GM19193 (cell line): Measurements from ENCODE around the gene CRYGC.

Experiments
- POLR2A ChIP-seq: IDR thresholded peaks from 4 replicates; pipeline ENCODE4 v1.6.1; 2011; ENCODE audit not compliant: insufficient read depth, insufficient read length; ENCODE audit errors: extremely low read depth

The CRYGC gene

DNA sequence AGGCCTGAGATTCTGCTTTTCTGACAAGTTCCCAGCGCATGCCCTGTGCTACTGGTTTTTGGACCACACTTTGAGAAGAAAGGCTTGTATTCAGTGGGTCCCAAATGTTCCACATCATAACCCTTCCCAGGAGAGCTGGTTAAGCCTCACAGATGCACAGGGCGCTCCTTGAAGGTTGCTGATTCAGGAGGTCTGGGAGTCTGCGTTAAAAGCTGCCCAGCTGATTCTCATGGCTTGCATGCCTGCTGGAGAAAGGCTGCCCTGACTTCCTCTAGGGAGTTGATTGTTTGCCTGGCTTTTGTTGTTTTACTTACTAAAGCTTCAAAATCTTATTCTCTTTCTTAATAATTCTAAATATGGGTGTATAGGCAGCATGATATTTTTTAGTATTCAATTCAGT is 26.0 kb downstream of the CRYGC start:
- TF ChIP-seq POLR2A = no peak

DNA sequence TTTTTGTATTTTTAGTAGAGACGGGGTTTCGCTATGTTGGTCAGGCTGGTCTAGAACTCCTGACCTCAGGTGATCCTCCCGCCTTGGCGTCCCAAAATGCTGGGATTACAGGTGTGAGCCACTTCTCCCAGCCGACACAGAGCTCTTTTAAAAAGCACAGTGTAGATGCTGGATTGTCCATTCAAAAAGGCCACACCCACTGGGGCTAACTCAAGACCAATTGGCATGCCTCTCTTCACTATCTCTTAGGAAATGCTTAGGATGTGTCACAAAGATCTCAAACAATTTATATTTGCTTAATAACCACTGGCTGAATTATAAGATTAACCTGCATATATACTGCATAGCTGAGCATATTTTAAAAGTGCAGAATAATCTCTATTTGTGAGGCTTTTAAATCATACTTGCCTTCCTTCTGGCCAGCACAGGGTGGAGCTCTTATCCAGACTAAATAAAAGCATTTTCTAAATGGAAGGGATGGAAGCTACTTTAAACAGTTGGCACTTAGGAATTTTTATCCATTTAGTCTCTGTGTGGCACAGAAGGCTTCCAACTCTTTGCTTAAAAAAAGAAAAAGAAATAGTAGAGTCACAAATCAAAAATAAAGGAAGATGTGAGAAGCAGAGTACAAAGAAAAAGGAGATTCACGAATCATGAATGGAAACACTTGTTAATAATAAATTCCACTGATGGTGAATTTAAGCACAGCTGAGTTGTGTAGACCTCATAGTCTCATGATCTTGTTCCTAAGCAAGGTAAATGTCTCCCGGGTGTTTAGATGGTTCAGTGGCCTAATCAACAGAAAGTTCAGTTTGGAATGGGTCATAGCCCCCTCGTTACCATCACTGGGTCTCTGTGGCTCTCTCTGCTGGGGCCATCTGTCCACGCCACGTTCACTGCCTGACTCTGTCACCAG is 27.7 kb downstream of the CRYGC start:
- no peak for TF ChIP-seq POLR2A

DNA sequence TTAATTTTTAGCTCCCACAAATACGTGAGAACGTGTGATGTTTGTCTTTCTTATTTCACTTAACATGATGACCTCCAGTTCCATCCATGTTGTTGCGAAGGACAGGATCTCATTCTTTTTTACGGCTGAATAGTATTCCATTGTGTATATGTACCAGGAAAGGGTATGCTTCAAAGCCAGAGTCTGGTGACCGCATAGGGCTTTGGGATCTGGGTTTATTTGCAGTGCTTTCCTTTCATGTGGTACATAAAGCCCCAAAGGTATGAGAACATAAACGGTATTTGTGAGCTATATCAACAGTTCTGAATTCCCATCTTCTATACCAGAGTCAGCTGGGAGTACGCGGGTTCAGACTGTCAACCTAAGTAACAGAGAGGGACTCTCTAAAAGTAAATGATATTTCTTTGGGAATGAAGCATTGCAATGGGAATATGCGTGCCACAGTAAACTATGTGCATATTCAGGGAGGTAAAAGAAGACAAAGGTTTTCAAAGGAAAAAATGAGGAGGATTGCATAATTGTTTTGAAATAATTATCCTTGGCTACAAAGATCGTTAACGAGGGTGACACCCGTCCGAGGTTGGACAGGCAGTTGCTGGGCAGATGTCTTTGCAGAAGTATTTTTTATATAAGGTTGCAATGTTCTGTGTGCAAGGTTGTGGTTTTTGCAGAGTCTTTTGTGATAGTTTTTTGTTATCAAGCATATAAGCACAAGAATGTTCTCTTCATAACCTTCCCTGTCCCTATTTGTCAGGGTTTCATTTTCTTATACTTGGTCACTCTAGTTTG is 29.8 kb downstream of the CRYGC start:
- no peak for TF ChIP-seq POLR2A

DNA sequence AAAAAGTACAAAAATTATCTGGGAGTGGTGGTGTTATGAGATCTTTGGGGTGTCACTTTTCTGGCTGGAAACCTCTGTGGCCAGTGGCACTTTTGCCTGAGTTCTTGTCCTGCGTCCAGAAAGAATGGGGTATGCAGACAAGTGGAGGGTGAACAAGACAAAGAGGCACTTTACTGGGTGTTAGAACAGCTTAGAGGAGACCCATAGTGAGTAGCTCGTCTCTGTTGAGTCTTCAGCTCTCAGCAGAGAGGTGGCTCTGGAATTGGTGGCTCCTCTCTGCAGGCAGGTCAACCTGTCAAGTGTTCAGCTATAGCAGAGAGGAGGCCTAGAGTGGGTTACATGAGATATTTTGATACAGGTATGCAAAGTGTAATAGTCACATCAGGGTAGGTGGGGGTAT is 31.4 kb downstream of the CRYGC start:
- no peak for TF ChIP-seq POLR2A

DNA sequence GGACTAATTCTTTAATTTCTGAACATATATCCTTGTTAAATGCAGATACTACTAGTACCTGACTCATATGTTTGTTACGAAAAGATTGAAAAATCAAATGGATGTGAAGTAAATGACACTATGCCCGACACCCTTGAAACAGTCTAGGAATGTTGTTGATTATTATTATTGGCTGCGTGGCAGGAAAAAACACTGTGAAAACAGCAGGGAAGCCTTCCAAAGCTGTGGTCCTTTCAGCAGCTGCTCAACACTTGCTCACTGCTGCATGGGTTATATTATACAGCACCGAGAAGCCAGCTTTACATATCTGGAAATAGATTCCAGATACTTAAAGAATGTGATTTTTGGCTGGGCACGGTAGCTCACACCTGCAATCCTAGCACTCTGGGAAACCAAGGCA is 31.8 kb downstream of the CRYGC start:
- TF ChIP-seq POLR2A = no peak

DNA sequence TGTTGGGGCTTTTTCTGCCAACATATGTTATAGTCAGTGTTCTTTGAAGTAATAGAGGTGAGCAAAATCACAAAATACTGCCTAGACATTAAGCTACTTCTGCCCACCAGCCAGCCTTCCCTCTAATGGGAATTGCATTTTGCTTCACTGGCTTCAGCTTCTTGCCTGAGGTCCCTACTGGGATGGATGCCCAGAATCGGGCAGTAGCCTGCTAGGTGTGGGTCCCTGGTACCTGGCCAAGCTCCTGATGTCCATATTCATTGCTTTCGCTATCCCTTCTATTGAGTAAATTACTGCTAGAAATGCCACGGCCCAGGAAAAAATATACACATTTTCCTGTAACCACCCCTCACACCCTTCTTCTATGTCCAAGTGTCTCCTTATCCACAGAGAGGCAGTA is 32.3 kb downstream of the CRYGC start:
- no peak for TF ChIP-seq POLR2A

DNA sequence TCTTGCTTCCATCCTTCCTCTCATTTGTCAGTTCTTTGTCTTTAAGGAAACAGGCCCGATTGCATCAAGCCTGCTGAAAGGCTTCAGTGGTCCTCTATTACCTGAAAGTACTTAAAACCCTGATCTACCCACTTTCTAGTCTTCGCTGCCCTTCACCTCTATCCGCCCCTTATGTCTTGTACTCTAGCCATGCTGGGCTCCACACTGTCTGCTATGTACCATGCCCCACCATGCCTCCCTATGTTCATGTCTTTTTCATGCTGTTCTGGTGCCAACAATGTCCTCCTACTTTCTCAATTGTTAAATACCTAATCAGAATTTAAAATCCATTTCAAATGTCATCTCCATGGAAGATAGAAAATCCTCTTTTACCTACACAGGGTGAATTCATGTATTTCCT is 33.5 kb downstream of the CRYGC start:
- no peak for TF ChIP-seq POLR2A

DNA sequence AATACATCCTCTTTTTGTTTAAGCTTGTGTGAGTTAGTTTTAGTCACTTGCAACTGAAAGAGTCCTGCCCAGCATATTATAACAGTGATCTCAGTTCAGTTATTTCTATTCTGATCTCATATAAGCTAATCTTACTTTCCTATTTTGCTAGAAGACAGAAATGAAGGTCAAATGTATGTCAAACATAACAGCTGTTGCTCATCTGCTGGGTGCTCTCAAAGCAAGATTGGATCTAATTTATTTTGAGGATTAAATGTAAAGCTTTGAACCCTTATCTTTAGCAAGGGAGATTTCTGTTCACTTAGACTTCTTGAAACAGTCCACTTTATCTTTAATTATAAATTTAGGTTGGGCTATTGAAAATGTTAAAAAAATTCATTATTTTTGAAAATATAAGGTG is 36.5 kb downstream of the CRYGC start:
- TF ChIP-seq POLR2A = no peak

DNA sequence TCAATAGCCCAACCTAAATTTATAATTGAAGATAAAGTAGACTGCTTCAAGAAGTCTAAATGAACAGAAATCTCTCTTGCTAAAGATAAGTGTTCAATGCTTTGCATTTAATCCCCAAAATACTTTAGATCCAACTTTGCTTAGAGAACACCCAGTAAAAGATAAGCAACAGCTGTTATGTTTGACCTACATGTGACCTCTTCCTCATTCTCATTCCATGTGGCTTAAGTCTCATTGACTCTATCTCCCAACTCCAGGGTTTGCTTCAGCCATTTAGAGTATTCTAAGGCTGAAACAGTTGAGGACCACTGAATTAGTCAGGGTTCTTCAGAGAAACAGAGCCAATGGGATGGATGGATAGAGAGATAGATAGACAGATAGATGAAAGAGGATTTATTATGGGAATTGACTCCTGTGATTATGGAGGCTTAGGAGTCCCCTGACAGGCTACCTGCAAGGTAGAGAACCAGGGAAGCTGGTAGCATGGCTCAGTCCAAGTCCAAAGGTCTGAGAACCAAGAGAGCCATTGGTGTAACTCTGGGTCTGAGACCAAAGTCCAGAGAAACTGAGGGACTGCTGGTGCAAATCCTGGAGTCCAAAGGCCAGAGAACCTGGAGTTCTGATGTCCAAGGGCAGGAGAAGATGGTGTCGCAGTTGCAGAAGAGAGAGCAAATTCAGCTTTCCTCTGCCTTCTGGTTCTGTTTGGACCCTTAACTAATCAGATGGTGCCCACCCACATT is 37.4 kb downstream of the CRYGC start:
- TF ChIP-seq POLR2A = no peak

DNA sequence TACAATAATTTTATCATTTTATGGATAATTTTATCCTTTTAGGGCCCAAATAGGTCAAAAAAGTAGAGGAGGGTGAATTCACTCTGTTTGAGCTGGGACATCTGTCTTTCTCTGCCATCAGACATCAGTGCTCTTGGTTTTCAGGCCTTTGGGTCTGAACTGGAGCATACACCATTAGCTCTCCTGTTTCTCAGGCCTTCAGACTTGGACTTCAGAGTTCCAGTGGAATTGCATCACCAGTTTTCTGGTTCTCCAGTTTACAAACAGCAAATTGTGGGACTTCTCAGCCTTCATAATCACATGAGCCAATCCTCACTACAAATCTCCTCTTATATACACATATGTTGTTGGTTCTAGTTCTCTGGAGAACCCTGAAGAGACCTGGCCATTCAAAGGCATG is 39.2 kb downstream of the CRYGC start:
- no peak for TF ChIP-seq POLR2A

DNA sequence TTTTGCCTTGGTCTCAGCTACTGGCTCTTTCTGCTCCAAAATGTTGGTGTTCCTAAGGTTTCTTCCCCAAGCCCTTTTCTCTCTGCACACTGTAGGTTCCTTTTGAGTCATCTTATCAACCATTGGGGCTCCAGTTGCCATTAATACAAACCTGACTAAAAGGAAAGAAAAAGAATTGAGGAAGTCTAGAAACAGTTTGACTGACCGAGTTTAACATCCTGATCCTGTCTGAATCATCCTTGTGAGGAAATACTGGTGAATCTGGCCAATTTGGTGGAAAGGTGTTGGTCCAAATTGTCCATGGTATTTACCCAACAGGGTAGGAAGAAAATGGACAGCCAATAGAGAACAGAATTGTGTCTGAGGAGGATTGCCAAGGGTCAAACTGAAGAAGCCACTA is 43.6 kb downstream of the CRYGC start:
- TF ChIP-seq POLR2A = no peak

DNA sequence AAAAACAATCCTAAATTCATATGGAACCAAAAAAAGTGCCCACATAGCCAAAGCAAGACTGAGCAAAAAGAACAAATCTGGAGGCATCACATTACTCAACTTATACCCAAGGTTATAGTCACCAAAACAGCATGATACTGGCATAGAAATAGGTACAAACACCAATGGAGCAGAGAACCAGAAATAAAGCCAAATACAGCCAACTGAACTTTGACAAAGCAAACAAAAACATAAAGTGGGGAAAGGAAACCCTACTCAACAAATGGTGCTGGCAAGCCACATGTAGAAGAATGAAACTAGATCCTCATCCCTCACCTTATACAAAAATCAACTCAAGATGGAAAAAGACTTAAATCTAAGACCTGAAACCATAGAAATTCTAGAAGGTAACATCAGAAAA is 45.8 kb downstream of the CRYGC start:
- TF ChIP-seq POLR2A = no peak
